SK-N-MC (cell line): ENCODE data around the gene KRTAP5-8.

Source experiments
- EZH2 ChIP-seq: fragments of 200-600 bp; sonication (generic); IDR thresholded peaks from one replicate; pipeline ENCODE4 v1.6.1; 2017; ENCODE audit warnings: antibody characterized with exemption
- POLR2AphosphoS5 ChIP-seq: IDR thresholded peaks from 2 replicates; pipeline ENCODE4 v1.6.1; 2012; ENCODE audit warnings: mild to moderate bottlenecking, low read depth, low read length, borderline replicate concordance

GRCh38 chr11:71554996-71555395 is 17.2 kb downstream of the KRTAP5-8 start:
- TF ChIP-seq POLR2AphosphoS5 (no peak), EZH2 (no peak)
